Neural cell (in vitro differentiated cells): ENCODE results near the gene SPECC1.

ENCODE experiments used
- CTCF ChIP-seq: fragments of 450-650 bp; IDR thresholded peaks from 2 replicates; pipeline ENCODE4 v1.5.1; 2014; ENCODE audit warnings: antibody characterized with exemption, mild to moderate bottlenecking, moderate library complexity; ENCODE audit not compliant: poor library complexity, severe bottlenecking
- EP300 ChIP-seq: fragments of 450-650 bp; conservative IDR thresholded peaks from 2 replicates; pipeline ENCODE4 v1.6.1; 2014; ENCODE audit warnings: antibody characterized with exemption, mild to moderate bottlenecking, moderate library complexity; ENCODE audit not compliant: poor library complexity, severe bottlenecking
- EZH2 ChIP-seq: fragments of 200-600, 300-800 bp; shearing (Covaris generic), sonication (generic); IDR thresholded peaks from 2 replicates; pipeline ENCODE4 v1.6.1; 2014; ENCODE audit warnings: antibody characterized with exemption, low read length, borderline replicate concordance, mild to moderate bottlenecking; ENCODE audit not compliant: insufficient read depth, poor library complexity, severe bottlenecking
- MXI1 ChIP-seq: fragments of 450-650 bp; conservative IDR thresholded peaks from 2 replicates; pipeline ENCODE4 v1.6.1; 2014; ENCODE audit warnings: antibody characterized with exemption, mild to moderate bottlenecking; ENCODE audit not compliant: poor library complexity, severe bottlenecking
- TAF1 ChIP-seq: IDR thresholded peaks from 2 replicates; pipeline ENCODE4 v1.6.1; 2012; ENCODE audit warnings: low read depth

DNA sequence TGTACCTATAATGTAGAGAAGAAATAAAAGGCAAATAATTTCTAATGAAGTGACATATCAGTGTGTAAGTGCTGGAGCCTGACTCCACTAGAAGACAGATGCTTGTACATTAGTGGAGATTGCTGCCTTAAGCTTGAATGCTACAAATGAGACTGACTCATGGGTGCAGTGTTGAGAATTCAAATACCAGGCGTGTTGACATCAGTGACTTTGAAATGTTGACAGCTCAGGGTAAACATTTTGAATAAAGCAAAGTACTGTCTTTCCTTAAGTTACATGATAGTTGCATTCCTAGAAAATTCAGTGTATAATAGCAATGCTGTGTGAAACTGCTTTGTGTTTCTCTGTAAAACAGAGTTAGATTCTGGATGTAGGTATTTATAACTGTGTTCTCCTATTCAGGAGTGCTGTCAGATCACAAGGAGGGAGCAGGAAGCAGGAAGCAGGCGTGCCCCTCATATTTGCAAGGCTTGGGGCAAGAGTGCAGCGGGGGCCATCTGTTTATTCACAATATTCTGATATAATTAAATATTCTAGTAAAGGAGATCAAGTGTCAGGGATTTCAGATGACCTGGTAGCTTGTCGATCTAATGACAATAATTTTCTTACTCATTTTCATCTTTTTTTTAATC, 119.0 kb downstream of the SPECC1 start:
- TF ChIP-seq CTCF (no peak), EP300 (peak; percentile 92), TAF1 (no peak), MXI1 (no peak), EZH2 (no peak)
